Measurements from ENCODE around the gene SPINK9.
"Not testable (repeated sequence)": the region's sequence is repeated elsewhere in the genome, so short reads cannot be mapped to it uniquely, and the experiment has no call there.

The SPINK9 gene

DNA sequence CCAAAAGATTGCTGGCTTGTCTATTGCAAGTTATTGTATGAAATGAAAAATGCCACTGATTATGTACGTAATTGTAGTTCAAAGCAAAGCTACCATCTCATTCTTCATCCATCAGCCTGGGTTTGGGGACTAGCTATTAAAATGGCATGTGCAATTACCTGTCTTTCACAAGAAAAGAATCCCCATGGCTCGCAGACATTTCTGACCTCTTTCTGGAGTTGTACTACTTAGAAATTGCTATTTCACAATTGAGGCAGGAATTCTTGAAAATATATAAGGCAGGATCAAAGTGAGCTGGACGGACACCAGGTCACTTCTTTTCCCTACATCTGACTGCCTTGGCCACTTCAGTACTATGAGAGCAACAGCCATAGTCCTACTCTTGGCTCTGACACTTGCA lies at the start of gene SPINK9:
SPINK9 (plus strand) TSS at position 301 of the 400 bp plus-strand sequence; CDS start at position 356, 55 bp downstream.
- no peak for DNase-seq

GRCh38 chr5:148290271-148291195 lies 44.8 kb upstream of the SPINK9 start:
- DNase-seq, result no peak

DNA sequence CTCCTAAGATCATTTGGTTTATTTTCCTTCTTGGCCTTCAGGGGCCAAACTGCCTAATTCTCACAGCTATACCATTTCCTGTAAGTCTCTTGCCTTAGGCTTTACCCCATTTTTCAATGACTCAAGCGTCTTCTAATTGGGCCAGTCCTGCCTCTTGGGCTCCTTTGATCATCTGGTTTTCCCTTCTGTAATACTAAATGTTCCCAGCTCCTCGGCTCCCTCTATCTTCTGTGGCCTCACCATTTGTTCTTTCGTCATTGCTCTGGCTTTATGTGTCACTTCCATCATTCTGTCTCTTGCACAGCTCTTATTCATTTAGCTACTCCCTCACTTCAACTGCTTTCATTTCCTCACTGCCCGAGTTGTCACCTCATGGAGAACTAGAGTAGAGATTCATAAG lies 37.6 kb upstream of the SPINK9 start:
- DNase-seq, result no peak

GRCh38 chr5:148306446-148306845 lies 28.9 kb upstream of the SPINK9 start:
- no peak for DNase-seq

- no peak for DNase-seq
Observed at GRCh38 chr5:148309019-148309418, 26.3 kb upstream of the SPINK9 start.

- no peak for DNase-seq
Observed at GRCh38 chr5:148309746-148310145, 25.6 kb upstream of the SPINK9 start.

DNA sequence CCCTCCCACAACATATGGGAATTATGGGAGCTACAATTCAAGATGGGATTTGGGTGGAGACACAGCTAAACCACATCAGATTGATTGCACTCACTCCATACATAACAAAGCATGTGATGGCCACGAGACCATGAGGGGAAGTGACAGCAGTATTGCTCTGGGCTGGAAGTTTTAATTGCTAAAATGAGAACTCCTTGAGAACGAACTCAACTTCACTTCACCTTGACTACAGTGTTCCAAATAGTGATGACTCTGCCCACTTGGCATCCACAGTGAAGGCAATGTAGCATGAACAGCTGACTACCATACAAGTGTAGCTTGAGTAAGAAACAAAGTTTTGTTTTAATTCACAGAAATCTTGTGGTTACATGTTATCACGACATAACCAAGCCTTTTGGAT lies 23.9 kb upstream of the SPINK9 start:
- no peak for DNase-seq

- DNase-seq, result no peak
Observed at GRCh38 chr5:148312153-148312552, 23.2 kb upstream of the SPINK9 start, which contains the start of gene SPINK7. Gene SPINK7 (plus strand): TSS chr5:148312423. CDS start chr5:148312484, 61 bp downstream.

DNA sequence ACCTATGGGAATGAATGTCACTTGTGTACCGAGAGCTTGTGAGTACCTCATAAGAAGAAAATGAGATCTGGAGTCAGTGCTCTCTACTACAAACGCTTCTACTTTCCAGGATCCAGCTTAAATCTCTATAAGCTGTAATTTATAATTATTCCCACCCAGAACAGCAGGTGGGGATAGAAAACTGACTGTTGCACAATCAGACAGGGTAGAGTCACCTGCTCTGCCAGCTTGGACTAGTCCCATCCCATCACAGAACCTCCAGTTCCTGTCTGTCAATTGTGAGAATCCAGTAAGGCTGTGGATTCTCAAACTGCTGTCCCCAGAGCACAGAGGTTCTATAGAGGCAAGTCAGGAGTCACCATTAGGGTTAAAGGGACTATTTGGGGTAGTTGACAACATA lies 21.2 kb upstream of the SPINK9 start:
- DNase-seq, result no peak

DNA sequence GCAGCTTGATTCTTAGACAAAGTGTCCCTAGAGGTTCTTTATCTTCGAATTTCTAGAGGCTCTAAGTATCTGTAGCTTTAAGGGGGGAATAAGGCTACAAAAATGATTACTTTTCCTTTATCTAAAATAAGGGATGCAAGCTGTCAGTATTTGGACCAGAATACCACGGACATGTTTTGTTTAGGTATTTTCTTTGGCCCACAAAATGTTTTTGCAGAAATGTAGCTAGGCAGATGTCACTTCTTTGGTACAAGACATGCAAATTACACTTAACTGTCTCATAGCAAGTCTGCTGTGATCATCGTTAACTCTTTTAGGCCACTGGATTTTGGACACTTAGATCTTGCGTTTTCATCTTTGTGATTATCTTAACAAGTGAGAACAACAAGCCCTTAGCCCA lies 20.6 kb upstream of the SPINK9 start:
- DNase-seq, result no peak

DNA sequence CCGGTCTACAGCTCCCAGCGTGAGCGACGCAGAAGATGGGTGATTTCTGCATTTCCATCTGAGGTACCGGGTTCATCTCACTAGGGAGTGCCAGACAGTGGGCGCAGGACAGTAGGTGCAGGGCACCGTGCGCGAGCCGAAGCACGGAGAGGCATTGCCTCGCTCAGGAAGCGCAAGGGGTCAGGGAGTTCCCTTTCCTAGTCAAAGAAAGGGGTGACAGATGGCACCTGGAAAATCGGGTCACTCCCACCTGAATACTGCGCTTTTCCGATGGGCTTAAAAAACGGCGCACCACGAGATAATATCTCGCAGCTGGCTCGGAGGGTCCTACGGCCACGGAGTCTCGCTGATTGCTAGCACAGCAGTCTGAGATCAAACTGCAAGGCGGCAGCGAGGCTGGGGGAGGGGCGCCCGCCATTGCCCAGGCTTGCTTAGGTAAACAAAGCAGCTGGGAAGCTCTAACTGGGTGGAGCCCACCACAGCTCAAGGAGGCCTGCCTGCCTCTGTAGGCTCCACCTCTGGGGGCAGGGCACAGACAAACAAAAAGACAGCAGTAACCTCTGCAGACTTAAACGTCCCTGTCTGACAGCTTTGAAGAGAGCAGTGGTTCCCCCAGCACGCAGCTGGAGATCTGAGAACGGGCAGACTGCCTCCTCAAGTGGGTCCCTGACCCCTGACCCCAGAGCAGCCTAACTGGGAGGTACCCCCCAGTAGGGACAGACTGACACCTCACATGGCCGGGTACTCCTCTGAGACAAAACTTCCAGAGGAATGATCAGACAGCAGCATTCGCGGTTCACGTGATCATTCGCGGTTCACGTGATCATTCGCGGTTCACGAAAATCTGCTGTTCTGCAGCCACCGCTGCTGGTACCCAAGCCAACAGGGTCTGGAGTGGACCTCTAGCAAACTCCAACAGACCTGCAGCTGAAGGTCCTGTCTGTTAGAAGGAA lies 15.1 kb upstream of the SPINK9 start:
- DNase-seq, result not testable (repeated sequence)

- DNase-seq, result no peak
Observed at GRCh38 chr5:148333262-148333849, 2.0 kb upstream of the SPINK9 start.

DNA sequence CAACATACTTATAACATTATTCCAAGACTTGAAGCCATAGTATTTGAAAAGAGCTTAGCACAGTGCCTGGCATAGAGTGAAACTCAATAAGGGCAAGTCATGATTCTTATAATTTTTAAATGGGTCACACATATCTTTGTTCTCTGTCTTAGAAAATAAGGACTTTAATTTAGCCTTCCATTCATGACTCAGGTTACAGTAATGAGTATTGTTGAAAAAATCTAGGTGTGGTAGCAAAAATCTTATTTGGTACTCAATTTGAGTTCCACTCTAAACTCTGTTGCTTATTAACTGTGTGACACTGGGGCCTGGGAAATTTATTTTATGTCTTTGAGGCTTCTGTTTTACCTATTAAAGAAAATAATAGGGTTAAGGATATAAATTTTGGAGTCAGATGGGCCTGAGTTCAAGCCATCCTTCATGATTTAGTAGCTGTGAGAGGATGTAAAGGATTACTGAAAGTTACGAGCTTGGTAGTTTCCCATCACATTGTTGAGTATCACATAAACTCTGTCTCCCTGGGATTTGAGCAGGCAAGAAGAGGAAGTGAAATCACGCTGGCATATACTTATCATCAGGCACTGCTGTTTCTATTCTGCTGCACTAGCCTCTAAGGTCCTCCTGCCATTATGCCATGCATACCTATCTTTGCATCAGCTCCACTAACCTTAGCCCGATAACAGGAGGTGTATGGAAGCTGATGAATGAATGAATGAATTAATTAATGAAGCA lies 1.5 kb downstream of the SPINK9 start:
- DNase-seq, result no peak

DNA sequence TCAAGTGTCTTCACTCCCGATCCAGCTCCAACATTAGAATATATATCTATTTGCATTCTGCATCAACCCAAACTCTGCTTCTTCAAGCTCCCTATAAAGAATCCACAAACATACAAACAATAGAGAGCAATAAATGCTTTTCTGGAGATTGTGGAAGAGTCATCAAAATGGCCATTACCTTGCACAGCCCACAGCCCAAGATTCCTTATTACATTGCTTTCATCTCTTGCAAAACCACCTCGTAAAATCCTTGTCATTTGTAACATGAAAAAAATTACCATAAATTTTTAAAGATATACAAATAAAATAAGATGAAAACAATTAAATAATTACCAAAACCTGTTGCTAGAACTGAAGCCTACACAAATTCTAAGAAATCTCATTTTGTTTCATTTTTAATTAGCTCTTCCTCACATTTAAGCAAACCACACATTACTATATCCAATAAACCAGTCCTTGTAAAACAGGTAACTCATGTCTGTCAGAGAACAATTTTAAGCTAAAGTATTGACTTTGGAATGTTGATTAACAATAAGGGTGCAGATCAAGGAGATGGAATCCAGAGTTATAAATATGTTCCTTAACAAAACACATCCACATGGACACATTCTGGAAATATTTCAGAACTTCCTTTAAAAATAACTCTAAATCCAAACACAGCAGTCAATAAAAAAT lies 7.1 kb downstream of the SPINK9 start:
- no peak for DNase-seq

GRCh38 chr5:148343046-148343407 lies 7.7 kb downstream of the SPINK9 start:
- DNase-seq, result no peak

DNA sequence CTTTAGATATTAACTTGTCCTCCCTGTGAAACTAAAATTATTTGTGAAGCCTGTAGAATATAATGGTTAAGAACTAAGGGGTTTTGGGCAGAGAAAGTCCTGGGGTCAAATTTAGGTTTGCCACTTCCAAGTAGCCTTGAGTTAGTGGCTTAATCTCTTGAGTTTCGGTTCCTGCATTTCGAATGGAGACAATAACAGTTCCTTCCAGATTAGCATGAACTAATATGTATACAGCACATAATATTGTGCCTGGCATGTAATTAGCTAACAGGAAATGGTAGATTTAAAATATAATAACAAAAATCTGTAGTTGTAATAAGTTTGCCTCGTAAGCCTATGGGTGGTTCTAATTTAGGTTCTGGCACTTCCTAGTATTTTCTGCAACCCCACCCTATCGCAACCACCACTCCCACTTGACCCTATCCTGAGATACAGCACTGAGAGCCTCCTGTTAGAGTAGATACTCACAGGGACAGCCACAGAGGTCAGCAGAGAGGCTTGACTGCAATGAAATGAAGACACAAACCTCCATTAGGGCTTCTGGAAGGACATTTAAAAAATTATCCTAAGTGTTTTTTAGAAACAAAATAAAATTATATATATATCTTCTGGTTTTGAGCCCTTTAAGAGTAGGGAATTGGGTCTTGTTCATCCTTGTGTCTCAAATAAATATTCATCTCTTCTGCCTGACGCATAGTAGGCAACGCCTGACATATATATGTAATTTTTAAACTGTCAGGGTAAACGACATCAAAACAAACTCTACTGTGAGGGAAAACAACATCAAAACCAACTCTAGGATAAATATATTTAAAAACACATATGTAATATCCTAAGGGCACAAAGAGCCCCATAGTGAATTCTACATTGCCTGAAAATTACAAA lies 8.5 kb downstream of the SPINK9 start:
- no peak for DNase-seq

DNA sequence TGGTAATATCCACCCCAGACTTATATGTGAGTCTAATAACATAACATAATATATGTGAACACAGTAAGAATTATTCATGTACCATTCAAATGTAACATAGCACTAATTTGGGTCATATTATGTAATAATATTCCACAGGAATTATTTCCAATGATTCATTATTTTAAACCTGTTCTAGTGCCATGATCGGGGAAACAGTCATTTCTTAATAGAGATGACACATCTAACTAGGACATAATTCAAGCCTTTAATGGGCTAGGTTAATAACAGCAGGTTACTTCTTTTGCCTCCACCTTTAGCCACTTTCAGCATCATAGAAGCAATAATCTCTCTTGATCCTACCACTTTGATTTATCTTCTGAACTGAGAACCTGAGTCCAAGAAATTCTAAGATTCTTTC lies 12.3 kb downstream of the SPINK9 start:
- no peak for DNase-seq

GRCh38 chr5:148352696-148353095 lies 17.3 kb downstream of the SPINK9 start:
- no peak for DNase-seq

GRCh38 chr5:148353634-148354033 lies 18.3 kb downstream of the SPINK9 start:
- DNase-seq, result no peak

DNA sequence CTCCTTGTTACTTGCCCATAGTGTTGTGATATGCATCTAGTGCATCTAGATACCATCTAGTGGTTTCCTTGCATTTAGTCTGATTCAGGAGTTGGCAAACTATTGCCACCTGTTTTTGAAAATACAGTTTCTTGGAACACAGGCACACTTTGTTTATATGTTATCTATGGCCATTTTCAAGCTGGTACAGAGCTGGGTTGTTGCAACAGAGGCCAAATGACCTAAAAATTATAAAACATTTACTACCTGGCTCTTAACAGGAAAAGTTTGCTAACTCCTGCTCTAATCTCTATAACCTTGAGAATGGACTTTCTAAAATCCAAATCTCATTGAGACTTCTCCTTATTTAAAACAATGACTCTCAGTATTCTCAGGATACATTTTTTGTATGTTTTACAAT lies 29.0 kb downstream of the SPINK9 start:
- no peak for DNase-seq

DNA sequence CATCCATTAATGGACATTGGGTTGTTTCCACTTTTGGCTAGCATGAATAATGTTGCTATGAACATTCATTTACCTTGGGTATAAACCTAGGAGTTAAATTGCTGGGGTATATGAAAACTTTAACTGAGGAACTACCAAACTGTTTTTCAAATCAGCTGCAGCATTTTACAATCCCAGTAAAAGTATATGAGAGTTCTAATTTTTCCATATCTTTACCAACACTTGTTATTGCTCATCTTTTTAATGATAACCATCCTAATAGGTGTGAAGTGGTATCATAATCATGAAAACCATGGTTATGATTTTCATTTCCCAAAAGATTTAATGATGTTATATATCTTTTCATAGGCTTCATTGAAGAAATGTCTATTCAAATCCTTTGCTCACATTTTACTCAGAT lies 32.9 kb downstream of the SPINK9 start:
- DNase-seq, result no peak

All from NCI-H510A treated with DMSO at 0.1 percent for 48 hours (cell line).